SU-DHL-6 (cell line): Measurements from ENCODE around the gene EML1.

Experiments
- H2AFZ ChIP-seq: fragments of 200-600 bp; sonication (generic); 2 replicates; pipeline ENCODE4 v1.6.1; 2014; ENCODE audit warnings: low read depth, mild to moderate bottlenecking, moderate library complexity, mixed read lengths, antibody characterized with exemption, low read length; ENCODE audit not compliant: severe bottlenecking
- H3F3A ChIP-seq: fragments of 200-600 bp; shearing (Covaris generic); 2 replicates; pipeline ENCODE4 v1.6.0; 2016; ENCODE audit warnings: antibody characterized with exemption, mild to moderate bottlenecking; ENCODE audit not compliant: insufficient read depth
- H3K27ac ChIP-seq: fragments of 200-600 bp; sonication (generic); 2 replicates; pipeline ENCODE4 v1.5.1; 2016; ENCODE audit warnings: low read depth, mild to moderate bottlenecking, low read length, moderate library complexity, mixed read lengths
- H3K27me3 ChIP-seq: fragments of 200-600 bp; sonication (generic), shearing (Covaris generic); 2 replicates; pipeline ENCODE4 v1.6.0; 2014; ENCODE audit warnings: mild to moderate bottlenecking, low read length
- H3K36me3 ChIP-seq: fragments of 200-600 bp; sonication (generic); 2 replicates; pipeline ENCODE4 v1.6.1; 2014; ENCODE audit warnings: mild to moderate bottlenecking, low read length, mixed read lengths
- H3K4me2 ChIP-seq: fragments of 300-600, 200-600 bp; shearing (Covaris generic), sonication (generic); 2 replicates; pipeline ENCODE4 v1.6.0; 2014; ENCODE audit warnings: low read length, low read depth, mild to moderate bottlenecking; ENCODE audit not compliant: poor library complexity, severe bottlenecking
- H3K4me3 ChIP-seq: fragments of 200-600 bp; sonication (generic); 2 replicates; pipeline ENCODE4 v1.5.1; 2014; ENCODE audit warnings: antibody characterized with exemption, low read length, mild to moderate bottlenecking, mixed read lengths; ENCODE audit not compliant: insufficient read depth, poor library complexity, severe bottlenecking
- H3K79me2 ChIP-seq: fragments of 200-600 bp; sonication (generic); 2 replicates; pipeline ENCODE4 v1.6.1; 2014; ENCODE audit warnings: mild to moderate bottlenecking, low read length, moderate library complexity; ENCODE audit not compliant: insufficient read depth
- H3K9ac ChIP-seq: fragments of 200-600 bp; sonication (generic); 2 replicates; pipeline ENCODE4 v1.7.0; 2014; ENCODE audit warnings: mild to moderate bottlenecking, low read length
- H3K9me2 ChIP-seq: fragments of 200-600 bp; sonication (generic); replicated peaks from 2 replicates; pipeline ENCODE4 v1.6.1; 2014; ENCODE audit warnings: low read length; ENCODE audit not compliant: insufficient read depth
- H3K9me3 ChIP-seq: fragments of 200-600 bp; sonication (generic); 2 replicates; pipeline ENCODE4 v1.6.1; 2014; ENCODE audit warnings: low read length, mixed read lengths; ENCODE audit not compliant: insufficient read depth
- H4K20me1 ChIP-seq: fragments of 200-600 bp; sonication (generic); 2 replicates; pipeline ENCODE4 v1.6.1; 2014; ENCODE audit warnings: low read depth, mild to moderate bottlenecking, antibody characterized with exemption, low read length, moderate library complexity, mixed read lengths
- CTCF ChIP-seq: fragments of 200-600 bp; sonication (generic); IDR thresholded peaks from one replicate; pipeline ENCODE4 v1.5.1; 2017; ENCODE audit warnings: antibody characterized with exemption, mild to moderate bottlenecking, low read length, moderate library complexity; ENCODE audit not compliant: insufficient read depth, poor library complexity, severe bottlenecking
- EZH2phosphoT487 ChIP-seq: fragments of 200-600 bp; sonication (generic), shearing (Covaris generic); conservative IDR thresholded peaks from 2 replicates; pipeline ENCODE4 v1.6.1; 2018; ENCODE audit warnings: mild to moderate bottlenecking, antibody characterized with exemption, low read length, moderate library complexity, mixed read lengths

The EML1 gene

GRCh38 chr14:99753225-99754140 lies 39.7 kb upstream of the EML1 start:
- Histone ChIP-seq H3K4me2 (no peak overlapping the region), H2AFZ (no peak overlapping the region), H3K9me3 (no peaks in the 10 kb centered on the region), H3F3A (no peaks in the 10 kb centered on the region), H3K4me3 (no peak overlapping the region), H3K79me2 (no peaks in the 10 kb centered on the region), H4K20me1 (no peaks in the 10 kb centered on the region), H3K9me2 (no peaks in the 10 kb centered on the region), H3K9ac (no peak overlapping the region), H3K27ac (no peak overlapping the region), H3K27me3 (no peaks in the 10 kb centered on the region), H3K36me3 (no peaks in the 10 kb centered on the region)
- TF ChIP-seq EZH2phosphoT487 (no peak), CTCF (no peak)

DNA sequence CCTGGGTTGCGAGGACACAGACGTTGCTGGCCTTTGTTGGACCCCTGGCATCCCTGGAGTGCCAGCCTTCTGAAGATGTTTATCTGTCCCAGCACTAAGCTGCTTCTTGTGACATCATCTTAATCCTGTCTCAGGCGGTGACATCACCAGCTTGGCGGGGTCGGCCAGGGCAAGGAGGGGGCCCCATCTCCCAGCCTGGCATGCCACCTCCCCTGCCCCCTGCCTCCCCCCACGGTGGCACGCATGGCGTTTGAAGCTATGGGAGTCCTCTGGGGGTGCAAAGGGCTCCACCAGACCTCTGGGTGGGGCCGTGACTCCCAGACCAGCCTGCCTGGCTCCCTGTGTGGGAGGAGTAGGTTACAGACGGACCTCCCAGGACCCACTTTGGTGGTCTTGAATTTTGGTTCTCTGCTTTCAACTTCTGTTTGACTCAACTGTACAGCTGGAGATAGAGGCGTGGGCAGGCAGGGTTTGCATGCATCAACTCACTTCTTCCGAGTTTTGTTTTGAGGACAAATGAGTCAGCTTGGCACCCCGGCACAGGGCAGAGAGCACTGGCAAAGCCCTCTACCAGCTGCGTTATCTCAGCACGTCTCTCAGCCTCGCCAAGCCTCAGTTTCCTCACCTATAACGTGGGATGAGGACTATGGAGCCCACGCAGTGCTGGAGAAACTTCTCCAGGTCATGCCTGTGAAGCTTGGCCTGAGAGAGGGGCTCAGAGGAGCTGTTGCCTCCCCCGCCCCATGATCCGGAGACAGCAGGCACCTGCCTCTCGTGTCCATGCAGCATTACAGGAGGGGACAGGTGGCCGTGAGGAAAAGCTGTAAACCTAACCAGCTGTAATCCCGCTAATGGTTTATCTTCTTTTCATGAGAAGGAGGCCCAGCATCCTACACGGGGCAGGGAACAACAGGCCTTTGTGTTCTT lies 38.8 kb upstream of the EML1 start:
- Histone ChIP-seq H4K20me1 (no peaks in the 10 kb centered on the region), H3K27me3 (no peaks in the 10 kb centered on the region), H3K27ac (no peak overlapping the region), H3K79me2 (no peaks in the 10 kb centered on the region), H3K4me2 (no peak overlapping the region), H3K36me3 (no peaks in the 10 kb centered on the region), H3K4me3 (no peak overlapping the region), H3K9me3 (no peaks in the 10 kb centered on the region), H3K9me2 (no peaks in the 10 kb centered on the region), H3F3A (no peaks in the 10 kb centered on the region), H2AFZ (no peak overlapping the region), H3K9ac (no peak overlapping the region)
- TF ChIP-seq CTCF (no peak), EZH2phosphoT487 (no peak)

DNA sequence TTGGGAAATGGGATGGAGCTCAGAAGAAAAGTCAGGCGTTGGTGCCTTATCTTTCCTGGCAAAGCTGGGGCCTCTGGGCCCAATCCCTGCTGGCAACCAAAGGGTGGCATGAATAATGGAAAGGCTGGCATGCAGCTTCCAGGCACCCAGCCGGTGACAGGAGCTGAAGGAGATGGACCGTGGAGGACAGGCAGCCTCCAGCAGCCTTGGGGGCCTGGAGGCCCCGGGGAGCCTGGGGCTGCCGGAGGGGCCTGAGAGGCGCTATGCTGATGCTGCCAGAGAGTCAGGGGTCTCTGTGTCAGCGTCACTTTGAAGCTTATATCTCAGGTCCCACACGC lies 38.2 kb upstream of the EML1 start:
- H4K20me1 ChIP-seq = no peaks in the 10 kb centered on the region
- no peaks in the 10 kb centered on the region for H3K79me2 ChIP-seq
- H3K36me3 ChIP-seq = no peaks in the 10 kb centered on the region
- H3K9me2 ChIP-seq = no peaks in the 10 kb centered on the region
- TF ChIP-seq EZH2phosphoT487 = no peak
- no peak overlapping the region for H2AFZ ChIP-seq
- H3F3A ChIP-seq = no peaks in the 10 kb centered on the region
- no peaks in the 10 kb centered on the region for H3K27me3 ChIP-seq
- H3K27ac ChIP-seq = no peak overlapping the region
- no peak overlapping the region for H3K9ac ChIP-seq
- no peaks in the 10 kb centered on the region for H3K9me3 ChIP-seq
- H3K4me2 ChIP-seq = no peak overlapping the region
- H3K4me3 ChIP-seq = no peak overlapping the region
